HepG2 (cell line): ENCODE results near the gene MRPS21. TPM values are rescaled to one million over a fixed set of nuclear protein-coding genes. Genes with fewer than 3 reads are reported as not detected.

Experiments used
- KMT2A ChIP-seq: sonication (generic); formaldehyde crosslinking; IDR thresholded peaks from 2 replicates; pipeline ENCODE4 v1.4.0; 2020; ENCODE audit warnings: missing genetic modification reagents
- MIXL1 ChIP-seq: IDR thresholded peaks from 2 replicates; pipeline ENCODE4 v1.6.1; 2016
- MYC ChIP-seq: sonication (generic); formaldehyde crosslinking; IDR thresholded peaks from 2 replicates; pipeline ENCODE4 v1.9.0; 2021; ENCODE audit warnings: missing genetic modification reagents, borderline replicate concordance
- NR0B2 ChIP-seq: sonication (generic); formaldehyde crosslinking; IDR thresholded peaks from 2 replicates; pipeline ENCODE4 v1.4.0; 2020; ENCODE audit warnings: mild to moderate bottlenecking, missing genetic modification reagents
- PHB2 ChIP-seq: fragments of 450-650 bp; IDR thresholded peaks from 2 replicates; pipeline ENCODE4 v1.6.1; 2018; ENCODE audit not compliant: partially characterized antibody
- RFXAP ChIP-seq: sonication (generic); formaldehyde crosslinking; IDR thresholded peaks from 2 replicates; pipeline ENCODE4 v1.4.0; 2020; ENCODE audit warnings: missing genetic modification reagents, borderline replicate concordance
- TAF15 ChIP-seq: fragments of 200-400 bp; formaldehyde crosslinking; IDR thresholded peaks from one replicate; pipeline ENCODE4 v1.6.1; 2018; ENCODE audit warnings: mild to moderate bottlenecking, low read depth, low read length; ENCODE audit not compliant: poor library complexity, severe bottlenecking
- TBP ChIP-seq: sonication (generic); formaldehyde crosslinking; IDR thresholded peaks from 2 replicates; pipeline ENCODE4 v1.5.0; 2020; ENCODE audit warnings: missing genetic modification reagents
- THAP11 ChIP-seq: IDR thresholded peaks from 2 replicates; pipeline ENCODE4 v1.6.1; 2016; ENCODE audit warnings: missing biosample characterization, missing genetic modification reagents
- YEATS2 ChIP-seq: sonication (generic); formaldehyde crosslinking; IDR thresholded peaks from 2 replicates; pipeline ENCODE4 v1.4.0; 2020; ENCODE audit warnings: missing genetic modification reagents, borderline replicate concordance
- ZBTB2 ChIP-seq: sonication (generic); formaldehyde crosslinking; IDR thresholded peaks from 2 replicates; pipeline ENCODE4 v1.8.0; 2022; ENCODE audit warnings: low read depth, missing genetic modification reagents
- ZNF33B ChIP-seq: sonication (generic); formaldehyde crosslinking; IDR thresholded peaks from 2 replicates; pipeline ENCODE4 v1.5.1; 2020; ENCODE audit warnings: mild to moderate bottlenecking, missing genetic modification reagents
- ZNF552 ChIP-seq: sonication (generic); formaldehyde crosslinking; IDR thresholded peaks from 2 replicates; pipeline ENCODE4 v1.9.0; 2022; ENCODE audit warnings: missing genetic modification reagents, mild to moderate bottlenecking, borderline replicate concordance
- ZNF572 ChIP-seq: sonication (generic); formaldehyde crosslinking; IDR thresholded peaks from 2 replicates; pipeline ENCODE4 v1.5.1; 2020; ENCODE audit warnings: mild to moderate bottlenecking, missing genetic modification reagents
- ZNF687 ChIP-seq: sonication (generic); formaldehyde crosslinking; IDR thresholded peaks from 2 replicates; pipeline ENCODE4 v1.5.1; 2020; ENCODE audit warnings: mild to moderate bottlenecking, missing genetic modification reagents, moderate library complexity
- ZNF780A ChIP-seq: sonication (generic); formaldehyde crosslinking; IDR thresholded peaks from 2 replicates; pipeline ENCODE4 v1.8.0; 2022; ENCODE audit warnings: mild to moderate bottlenecking, missing genetic modification reagents, moderate library complexity
- polyA plus RNA-seq, 8 experiments: library from polyadenylated mRNA; depleted of rRNA in 3 of 8; stranded (reverse) in 7 of 8; unstranded in 1 of 8; fragments of >200 nt; fragmentation: Illumina TruSeq in 4 of 8; extraction: Trizol in 4 of 8; gene quantifications; 2 replicates each; pipeline versions ENCODE4 v1.2.1 to v1.2.3, GENCODE V29; 2011 to 2016; ENCODE audit warnings: low read depth in 4 of 8, missing spikeins in 1 of 8, mixed read lengths in 1 of 8; ENCODE audit not compliant: insufficient read depth in 1 of 8
- total RNA-seq, 5 experiments: library from RNA; depleted of rRNA; stranded (reverse); fragments of >200 nt; fragmentation: Illumina TruSeq; extraction: Trizol; gene quantifications; 2 replicates each; pipeline ENCODE4 v1.2.3, GENCODE V29; 2016; ENCODE audit warnings: low read depth in 1 of 5
- TF ChIP-seq, protein P1 (sequence below): sonication (generic); formaldehyde crosslinking; IDR thresholded peaks from 2 replicates; pipeline ENCODE4 v1.4.0; 2020; ENCODE audit warnings: missing genetic modification reagents
- TF ChIP-seq, protein P2 (sequence below): sonication (generic); formaldehyde crosslinking; IDR thresholded peaks from 2 replicates; pipeline ENCODE4 v1.5.1; 2020; ENCODE audit warnings: mild to moderate bottlenecking, moderate library complexity, missing genetic modification reagents

Gene MRPS21
- total and polyA plus RNA-seq, 2 of the 13 experiments (the other 11 are each of a cell fraction or from before 2014, with no cell fraction given): 59.4 to 64.2 TPM

- TF ChIP-seq NR0B2 (peak; percentile 25; the same call in 1 of the 2 replicates), RFXAP (CRISPR knock-in tag) (peak; percentile 51; the same call in 1 of the 2 replicates), ZNF33B (CRISPR knock-in tag) (no peak), ZNF572 (CRISPR knock-in tag) (peak; percentile 51; the same call in 1 of the 2 replicates), MYC (CRISPR knock-in tag) (peak; percentile 73; the same call in 1 of the 2 replicates), ZNF552 (CRISPR knock-in tag) (no peak), ZNF687 (peak; percentile 76), ZBTB2 (CRISPR knock-in tag) (peak; percentile 46; the same call in 1 of the 2 replicates), TBP (CRISPR knock-in tag) (no peak), ZNF780A (CRISPR knock-in tag) (no peak), YEATS2 (CRISPR knock-in tag) (peak; percentile 93; the same call in 1 of the 2 replicates), MIXL1 (peak; percentile 31; the same call in 1 of the 2 replicates), PHB2 (no peak), KMT2A (peak; percentile 93), THAP11 (CRISPR knock-in tag) (peak; percentile 99), TAF15 (no peak)
- TF ChIP-seq, protein P1, sequence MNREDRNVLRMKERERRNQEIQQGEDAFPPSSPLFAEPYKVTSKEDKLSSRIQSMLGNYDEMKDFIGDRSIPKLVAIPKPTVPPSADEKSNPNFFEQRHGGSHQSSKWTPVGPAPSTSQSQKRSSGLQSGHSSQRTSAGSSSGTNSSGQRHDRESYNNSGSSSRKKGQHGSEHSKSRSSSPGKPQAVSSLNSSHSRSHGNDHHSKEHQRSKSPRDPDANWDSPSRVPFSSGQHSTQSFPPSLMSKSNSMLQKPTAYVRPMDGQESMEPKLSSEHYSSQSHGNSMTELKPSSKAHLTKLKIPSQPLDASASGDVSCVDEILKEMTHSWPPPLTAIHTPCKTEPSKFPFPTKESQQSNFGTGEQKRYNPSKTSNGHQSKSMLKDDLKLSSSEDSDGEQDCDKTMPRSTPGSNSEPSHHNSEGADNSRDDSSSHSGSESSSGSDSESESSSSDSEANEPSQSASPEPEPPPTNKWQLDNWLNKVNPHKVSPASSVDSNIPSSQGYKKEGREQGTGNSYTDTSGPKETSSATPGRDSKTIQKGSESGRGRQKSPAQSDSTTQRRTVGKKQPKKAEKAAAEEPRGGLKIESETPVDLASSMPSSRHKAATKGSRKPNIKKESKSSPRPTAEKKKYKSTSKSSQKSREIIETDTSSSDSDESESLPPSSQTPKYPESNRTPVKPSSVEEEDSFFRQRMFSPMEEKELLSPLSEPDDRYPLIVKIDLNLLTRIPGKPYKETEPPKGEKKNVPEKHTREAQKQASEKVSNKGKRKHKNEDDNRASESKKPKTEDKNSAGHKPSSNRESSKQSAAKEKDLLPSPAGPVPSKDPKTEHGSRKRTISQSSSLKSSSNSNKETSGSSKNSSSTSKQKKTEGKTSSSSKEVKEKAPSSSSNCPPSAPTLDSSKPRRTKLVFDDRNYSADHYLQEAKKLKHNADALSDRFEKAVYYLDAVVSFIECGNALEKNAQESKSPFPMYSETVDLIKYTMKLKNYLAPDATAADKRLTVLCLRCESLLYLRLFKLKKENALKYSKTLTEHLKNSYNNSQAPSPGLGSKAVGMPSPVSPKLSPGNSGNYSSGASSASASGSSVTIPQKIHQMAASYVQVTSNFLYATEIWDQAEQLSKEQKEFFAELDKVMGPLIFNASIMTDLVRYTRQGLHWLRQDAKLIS (CRISPR knock-in tag): no peak
- TF ChIP-seq, protein P2, sequence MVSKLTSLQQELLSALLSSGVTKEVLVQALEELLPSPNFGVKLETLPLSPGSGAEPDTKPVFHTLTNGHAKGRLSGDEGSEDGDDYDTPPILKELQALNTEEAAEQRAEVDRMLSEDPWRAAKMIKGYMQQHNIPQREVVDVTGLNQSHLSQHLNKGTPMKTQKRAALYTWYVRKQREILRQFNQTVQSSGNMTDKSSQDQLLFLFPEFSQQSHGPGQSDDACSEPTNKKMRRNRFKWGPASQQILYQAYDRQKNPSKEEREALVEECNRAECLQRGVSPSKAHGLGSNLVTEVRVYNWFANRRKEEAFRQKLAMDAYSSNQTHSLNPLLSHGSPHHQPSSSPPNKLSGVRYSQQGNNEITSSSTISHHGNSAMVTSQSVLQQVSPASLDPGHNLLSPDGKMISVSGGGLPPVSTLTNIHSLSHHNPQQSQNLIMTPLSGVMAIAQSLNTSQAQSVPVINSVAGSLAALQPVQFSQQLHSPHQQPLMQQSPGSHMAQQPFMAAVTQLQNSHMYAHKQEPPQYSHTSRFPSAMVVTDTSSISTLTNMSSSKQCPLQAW (CRISPR knock-in tag): peak; percentile 74; the same call in 1 of the 2 replicates
These were observed 24.8 kb upstream of the MRPS21 start, which contains the start of gene APH1A (continued) for GRCh38 chr1:150268705-150269403.
